PC-3 (cell line): ENCODE results near the gene KCNB1.

Experiments
- CTCF ChIP-seq: fragments of 300-600 bp; sonication (generic); conservative IDR thresholded peaks from 2 replicates; pipeline ENCODE4 v1.5.1; 2017; ENCODE audit warnings: antibody characterized with exemption, low read depth, mild to moderate bottlenecking, low read length
- EZH2 ChIP-seq: fragments of 300-600 bp; sonication (generic); IDR thresholded peaks from one replicate; pipeline ENCODE4 v1.6.1; 2017; ENCODE audit warnings: antibody characterized with exemption, mild to moderate bottlenecking, low read length; ENCODE audit not compliant: unreplicated experiment

- TF ChIP-seq EZH2: no peak
- TF ChIP-seq CTCF: no peak
These were observed 89.7 kb downstream of the KCNB1 start for GRCh38 chr20:49392745-49393144.
